GM18519 (cell line): ENCODE measurements around the gene DAAM2.

Experiments
- ATAC-seq: cut with Tn5 transposase; IDR thresholded peaks from one replicate; pipeline ENCODE4 v1.9.1; 2021; ENCODE audit warnings: mild to moderate bottlenecking, moderate library complexity; ENCODE audit not compliant: unreplicated experiment, low FRiP score

Gene DAAM2

DNA sequence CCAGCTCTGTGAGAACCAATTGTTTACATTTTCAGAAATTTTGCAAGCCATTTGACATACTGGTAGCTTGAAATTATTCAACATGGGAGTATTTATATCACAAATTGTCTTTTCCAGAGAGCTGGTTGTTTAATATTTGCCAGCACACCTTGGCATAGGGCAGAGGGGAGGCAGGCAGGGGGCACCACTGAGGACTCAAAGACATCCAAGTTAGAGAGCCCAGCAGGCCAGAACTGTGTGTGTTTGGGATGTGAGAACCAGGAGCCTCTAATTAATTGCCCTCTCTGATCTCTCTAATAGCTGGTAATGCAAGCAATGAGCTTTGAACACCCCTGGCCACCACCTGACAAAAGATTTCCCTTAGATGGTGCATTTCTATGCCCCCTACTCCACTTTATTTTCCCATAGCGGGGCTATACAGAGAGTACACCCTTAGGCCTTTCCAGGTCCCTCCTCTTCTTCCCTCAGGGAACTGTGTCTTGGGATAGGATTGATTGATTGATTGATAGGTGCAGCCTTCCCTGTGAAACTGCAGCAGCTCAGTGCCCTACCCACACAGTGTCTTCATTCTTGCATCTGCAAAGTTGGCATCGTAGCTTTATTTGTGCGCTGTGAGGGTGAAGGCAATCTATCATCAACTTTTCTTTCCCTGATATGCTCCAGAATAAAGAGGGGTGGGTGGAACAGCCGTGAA is 112.9 kb downstream of the DAAM2 start:
- no peak for ATAC-seq

DNA sequence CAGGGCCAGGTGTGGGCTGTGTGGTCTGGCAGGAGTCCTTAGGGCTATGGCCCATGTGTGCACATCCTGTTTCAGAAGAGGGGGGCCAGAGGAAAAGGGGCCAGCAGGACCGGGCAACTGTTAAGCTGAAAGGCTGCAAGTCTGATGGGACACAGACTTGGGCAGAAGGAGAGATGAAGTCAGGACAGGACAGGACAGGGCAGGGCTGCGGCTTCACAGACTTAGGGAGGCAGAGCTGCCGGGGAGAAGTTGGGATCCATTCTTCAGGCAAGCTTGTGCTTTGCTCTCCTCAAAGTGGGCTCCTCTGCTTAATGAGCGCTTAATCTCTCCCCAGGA is 113.4 kb downstream of the DAAM2 start:
- ATAC-seq, result no peak

DNA sequence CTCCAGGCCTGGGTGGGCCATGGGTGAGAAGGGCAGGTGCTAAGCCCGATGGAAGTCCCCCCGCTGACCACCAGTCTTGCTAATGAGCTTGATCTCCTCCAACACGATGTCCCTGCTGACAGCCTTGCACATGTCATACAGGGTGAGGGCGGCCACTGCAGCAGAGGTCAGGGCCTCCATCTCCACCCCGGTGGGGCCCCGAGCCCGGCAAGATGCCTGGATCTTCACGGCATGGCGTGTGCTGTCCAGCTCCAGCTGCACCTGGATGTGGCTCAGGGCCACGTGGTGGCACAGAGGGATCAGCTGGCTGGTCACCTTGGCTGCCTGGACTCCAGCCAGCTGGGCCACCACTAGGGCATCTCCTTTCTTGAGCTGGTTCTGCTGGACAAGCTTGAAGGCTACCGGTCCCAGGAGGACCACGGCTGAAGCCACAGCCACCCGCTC is 114.2 kb downstream of the DAAM2 start:
- no peak for ATAC-seq

DNA sequence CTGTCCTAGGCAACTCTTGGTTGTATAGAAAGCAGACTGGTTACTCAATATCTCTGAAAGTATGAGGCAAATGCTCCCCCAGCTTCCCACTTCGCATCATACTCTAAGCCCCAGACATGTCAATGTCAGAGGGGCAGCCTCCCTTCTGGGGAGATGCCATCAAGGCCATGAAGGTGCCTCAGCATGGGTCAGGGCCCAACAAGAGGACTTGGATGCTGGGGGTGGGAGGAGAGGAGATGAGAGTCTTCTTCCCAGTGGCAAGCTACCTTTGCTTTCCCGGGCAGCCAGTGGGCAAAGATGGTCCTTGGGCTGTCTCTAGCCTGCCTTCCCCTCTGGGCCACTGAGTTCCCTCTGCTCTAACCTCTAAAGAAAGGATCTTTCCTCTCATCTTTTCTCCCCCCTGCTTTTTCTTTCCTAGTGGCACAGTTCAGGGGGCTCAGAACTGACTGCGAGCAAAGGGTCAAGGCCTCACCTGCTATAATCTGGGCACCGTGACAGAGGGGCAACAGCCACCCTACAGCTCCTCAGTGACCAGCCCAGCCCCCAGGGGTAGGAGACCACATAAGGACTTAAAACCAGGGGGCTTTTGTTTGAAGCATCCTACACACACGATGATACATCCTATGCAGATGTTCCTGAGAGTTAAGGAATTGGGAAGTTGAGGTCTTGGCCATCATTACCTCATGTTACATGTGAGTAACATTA is 115.8 kb downstream of the DAAM2 start:
- no peak for ATAC-seq

DNA sequence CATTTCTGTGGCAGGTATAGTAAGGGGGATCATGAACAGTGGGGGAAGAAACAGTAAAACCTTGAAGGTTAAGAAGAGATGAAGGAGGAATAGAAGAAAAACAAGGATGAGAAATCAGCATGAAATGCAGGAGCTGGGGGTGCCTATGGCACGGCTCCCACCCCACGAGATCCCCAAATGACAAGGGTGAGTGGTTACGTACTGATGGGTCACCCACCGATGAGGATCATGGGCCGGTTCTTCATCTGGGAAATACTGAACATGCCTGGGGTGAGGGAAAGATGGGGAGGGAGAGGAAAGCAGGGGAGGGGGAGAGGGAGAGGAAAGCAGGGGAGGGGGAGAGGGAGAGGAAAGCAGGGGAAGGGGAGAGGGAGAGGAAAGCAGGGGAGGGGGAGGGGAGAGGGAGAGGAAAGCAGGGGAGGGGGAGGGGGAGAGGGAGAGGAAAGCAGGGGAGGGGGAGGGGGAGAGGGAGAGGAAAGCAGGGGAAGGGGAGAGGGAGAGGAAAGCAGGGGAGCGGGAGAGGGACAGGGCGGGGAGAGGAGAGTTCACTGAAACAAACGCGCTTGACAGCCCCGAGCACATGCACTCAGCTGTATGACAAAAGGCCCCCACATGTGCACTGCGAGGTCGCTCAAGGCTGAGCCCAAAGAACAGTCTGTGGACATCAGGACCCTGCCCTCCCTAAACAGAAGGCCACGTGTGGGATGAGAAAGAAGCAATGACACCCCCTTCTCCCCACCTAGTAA is 116.8 kb downstream of the DAAM2 start:
- no peak for ATAC-seq

DNA sequence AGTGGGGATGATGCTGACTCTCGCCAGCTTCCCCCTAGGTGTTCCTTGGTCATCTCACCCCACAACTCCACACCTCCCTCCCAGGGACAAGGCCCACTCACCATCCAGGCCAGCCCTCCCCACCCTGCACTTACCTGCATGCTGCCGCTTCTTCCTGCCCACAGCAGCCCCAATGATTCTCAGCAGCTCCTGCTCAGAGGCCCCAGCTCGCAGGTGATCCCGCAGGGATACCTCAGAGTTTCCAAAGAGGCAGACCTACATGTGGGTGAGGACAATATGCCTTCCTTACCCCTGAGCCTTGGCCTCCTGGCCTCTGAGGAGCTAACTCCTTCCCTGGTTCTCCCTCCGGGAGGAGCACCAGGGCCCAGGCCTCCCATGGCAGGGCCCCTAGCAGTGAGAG is 117.5 kb downstream of the DAAM2 start:
- ATAC-seq, result no peak

DNA sequence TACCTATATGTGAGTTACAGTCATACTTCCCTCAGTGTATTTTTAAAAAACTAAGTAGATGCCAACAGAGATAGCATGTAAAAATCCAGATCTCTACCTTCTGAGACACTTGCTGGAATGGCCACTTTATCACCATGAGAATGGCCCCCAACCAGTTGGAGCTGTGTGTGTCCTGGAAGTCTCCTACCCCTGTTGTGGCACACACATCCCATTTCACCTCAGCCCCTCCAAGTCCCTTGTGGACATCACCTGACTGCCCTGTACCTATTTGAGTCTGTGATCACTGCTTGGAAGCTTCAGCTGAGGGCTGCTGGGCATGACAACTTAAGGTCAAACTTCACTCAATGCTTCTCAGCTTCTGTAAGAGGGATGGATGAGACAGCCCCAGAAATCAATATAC is 118.0 kb downstream of the DAAM2 start:
- no peak for ATAC-seq

DNA sequence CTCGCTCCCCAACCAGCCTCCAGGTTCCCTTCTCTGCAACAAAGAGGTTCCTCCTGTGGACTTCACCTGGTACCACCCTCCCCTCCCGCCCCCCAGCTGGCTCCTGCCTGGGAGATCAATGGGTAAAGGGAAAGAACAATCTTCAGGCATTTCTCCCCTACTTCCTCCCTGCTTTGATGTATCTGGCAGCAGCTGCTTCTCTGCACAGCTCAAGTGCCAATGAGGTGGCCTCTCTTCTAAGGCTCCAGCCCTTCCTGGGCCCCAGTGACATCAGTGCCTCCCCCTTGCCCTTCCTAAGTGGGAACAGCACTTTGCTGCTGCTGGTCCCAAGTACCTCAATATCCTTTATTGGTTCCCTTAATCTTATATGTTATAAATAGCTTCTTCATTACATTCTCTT is 118.6 kb downstream of the DAAM2 start:
- no peak for ATAC-seq

DNA sequence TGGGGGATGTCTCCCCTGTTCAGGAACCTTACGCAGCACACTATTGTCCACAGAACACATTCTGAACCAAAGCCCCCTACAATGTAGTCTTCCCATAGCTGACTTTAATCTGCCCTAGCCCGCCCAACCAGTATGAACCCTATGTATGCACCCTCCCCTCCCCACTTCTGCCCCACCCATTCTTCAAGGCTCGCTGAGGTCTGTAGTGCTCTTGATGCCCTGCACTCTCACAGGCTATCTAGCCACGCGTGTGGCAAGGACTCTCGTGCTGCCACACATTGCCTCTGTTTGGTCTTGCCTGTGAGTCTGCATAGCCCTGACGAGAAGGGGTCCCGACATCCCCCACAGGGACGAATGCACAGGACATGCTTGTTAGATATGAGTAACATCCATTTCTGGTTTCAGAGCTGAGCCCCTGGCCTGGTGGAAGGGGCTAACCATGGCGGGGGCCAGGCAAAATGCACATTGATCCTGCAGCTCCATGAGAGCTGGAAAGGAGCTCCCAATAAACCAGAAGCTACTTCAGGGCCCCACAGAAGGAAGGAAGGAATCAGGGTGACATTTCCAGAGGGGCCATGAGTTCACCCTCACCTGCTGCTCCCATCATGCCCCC is 119.4 kb downstream of the DAAM2 start:
- no peak for ATAC-seq

DNA sequence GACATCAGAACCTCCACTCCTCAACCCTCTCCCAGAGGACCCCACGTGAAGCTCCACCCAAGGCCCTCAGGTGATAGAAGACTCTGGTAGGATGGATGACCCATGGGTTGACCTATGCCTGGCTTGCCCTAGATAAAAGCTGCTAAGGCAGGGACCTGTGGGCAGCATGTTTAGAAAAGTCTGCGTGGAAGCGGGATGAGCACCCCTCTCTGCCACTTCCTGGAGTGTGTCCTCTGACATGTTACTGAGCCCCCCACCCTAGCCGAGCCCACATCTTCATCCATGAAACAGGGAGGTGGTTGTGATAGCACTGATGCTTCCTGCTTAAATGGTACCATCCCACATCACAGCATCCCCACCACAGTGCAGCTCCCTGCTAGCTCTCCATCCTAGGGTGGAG is 120.3 kb downstream of the DAAM2 start:
- ATAC-seq, result no peak

DNA sequence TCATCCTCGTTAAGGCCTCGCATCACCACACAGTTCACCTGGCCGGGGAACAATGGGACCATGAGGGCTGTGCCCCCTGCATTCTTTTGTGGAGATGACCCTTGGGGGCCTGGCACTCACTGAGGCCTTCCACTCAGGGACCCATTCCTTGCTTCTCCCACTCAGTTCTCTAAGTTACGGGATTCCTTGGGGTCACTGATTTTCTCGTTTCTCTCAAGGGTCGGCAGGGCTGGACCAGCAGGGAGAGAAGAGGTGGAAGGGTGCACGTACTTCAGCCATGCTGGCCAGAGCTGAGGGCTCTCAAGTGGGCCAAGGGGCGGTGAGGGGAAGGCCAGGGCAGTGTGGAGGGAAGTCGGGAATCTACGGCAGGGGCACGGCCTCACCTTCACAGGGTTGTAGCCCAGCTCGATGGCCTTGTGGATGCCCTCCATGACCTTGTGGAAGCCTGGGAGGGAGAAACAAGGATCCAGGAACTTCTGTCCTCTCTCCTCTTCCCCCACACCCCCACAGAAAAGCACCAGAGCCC is 121.3 kb downstream of the DAAM2 start:
- no peak for ATAC-seq

DNA sequence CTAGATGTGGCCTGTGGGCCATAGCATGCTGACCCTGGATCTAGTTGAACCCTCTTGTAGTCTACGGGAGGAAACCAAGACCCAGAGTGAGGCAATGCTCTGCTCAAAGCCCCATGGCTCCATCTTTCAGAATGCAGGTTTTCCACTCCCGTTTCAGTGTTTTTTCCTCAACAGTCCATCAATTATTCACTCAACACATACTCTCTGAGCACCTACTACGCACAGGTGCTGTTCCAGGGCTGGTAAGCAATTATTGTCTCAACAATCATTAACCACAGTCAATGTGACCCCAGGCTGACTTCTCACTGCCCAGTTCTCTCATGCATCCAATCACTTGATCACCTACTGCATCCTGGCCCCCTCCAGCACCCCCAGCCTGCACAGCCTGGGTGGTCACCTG is 122.1 kb downstream of the DAAM2 start:
- no peak for ATAC-seq

DNA sequence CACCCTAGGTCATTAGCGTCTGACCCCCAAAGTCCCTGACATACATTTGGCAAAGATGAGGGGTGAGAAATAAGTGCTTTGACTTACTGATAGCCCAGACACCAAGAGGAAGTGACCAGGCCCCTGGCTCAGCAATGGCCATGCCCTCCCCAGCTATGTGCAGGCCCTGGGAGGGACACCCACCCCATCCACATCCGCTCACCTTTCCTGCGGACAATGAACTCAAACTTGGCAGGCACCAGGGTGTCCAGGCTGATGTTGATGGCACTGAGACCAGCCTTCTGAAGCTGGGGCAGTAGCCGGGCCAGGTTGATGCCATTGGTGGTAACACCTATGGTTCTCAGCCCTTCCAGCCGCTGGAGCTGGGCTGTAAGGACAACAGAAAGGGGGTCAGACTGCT is 123.7 kb downstream of the DAAM2 start:
- ATAC-seq, result no peak

DNA sequence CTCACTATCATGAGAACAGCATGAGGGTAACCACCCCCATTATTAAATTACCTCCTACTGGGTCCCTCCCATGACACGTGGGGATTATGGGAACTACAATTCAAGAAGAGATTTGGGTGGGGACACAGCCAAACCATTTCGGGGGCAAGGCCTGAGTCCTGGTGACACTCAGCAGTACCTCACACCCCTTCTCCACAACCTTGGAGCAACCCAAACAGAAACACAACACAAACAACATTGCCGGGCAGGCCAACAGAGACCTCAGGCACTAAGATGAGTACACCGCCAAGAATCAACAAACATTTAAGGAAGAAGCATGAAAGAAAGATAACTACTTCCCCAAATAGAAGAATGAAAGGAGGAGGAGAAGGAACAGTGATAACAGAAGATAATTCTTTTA is 125.2 kb downstream of the DAAM2 start:
- no peak for ATAC-seq

DNA sequence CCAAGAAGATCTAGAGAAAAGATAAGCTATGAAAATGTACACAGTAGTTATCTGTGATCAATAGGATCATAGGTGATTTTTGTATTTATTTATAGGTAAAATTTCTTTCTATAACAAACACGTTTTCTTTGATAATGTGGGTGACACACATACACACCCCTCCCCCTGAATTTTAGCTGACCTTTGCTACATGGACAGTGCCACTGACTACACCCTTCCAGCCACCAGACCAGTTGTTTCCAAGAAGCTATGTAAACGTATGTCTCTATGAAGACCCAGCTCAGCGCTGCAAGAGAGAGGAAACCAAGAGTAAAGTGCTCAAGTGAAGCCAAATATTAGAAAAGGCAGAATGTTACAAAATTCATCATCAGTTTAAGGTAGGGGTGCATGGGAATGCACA is 125.8 kb downstream of the DAAM2 start:
- no peak for ATAC-seq

DNA sequence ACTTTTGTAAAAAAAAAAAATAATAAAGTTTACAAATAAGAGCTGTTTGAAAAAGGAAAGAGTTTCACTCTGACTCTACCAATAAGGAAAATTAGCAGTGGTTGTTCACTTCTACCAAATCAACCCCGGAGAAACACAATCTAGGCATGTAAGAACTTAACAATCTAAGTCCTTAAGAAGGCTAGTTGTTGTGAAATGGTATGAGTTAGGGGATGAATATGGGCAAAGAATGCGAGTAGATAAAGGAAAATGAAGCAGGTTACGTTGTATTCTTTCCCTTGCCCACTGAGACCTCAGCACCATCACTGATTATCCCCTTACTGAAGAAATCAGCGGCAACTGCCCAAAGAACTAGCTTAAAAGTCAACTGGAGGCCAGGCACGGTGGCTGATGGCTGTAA is 126.7 kb downstream of the DAAM2 start:
- ATAC-seq, result no peak

DNA sequence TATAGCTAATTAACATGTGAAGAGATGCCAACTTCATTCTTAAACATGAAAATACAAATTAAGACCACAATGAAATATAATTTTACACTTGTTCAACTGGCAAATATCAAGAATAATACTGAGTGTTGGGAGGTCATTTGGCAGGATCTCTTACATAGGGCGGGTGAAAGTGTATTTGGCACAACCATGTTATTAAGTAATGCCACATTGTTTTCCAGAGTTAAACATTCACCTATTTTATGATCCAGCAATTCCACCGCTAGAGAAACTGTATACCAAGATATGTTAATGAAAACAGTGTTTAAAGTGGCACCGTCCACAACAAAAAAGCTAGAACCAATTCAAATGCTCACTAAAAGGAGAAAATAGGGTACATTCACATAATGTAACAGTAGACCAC is 128.0 kb downstream of the DAAM2 start:
- ATAC-seq, result no peak

DNA sequence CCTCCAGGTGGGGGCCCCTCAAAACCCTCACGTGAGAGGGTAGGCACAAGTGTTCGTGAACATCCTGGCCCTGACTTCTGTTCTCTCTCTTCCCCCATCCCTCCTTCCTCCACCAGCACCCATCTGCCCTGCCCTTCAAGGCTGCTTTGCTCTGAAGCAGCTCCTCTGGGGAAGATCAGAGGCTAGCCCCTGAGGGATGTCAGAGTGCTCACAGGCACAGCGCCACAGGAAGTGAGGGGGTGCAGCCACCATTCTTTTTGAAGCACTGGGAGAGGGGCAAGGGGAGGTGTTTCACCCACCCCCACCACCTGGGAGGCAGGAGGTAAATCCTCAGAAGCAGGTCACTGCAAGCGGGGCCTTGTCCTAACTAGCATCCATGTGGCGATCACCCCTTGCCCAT is 130.6 kb downstream of the DAAM2 start:
- no peak for ATAC-seq

DNA sequence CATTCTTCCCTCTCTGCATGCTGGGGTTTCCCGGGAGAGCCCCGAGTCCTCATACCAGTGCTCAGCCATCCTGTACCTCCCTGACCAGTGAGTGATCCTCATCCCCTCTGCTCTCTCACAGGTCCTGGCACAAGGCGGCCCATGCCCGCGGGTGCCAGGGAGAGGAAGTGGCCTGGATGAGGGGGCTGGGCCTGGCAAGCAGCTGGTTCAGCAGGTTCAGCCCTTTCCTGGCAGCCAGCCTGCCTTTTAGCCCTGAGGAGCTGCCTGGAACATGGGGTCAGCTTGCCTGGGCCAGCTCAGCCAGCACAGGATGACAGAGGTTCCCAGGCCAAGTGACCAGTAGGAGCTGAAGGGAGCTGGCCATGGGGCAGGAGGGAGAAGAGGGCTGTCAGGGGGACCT is 131.2 kb downstream of the DAAM2 start:
- ATAC-seq, result no peak

DNA sequence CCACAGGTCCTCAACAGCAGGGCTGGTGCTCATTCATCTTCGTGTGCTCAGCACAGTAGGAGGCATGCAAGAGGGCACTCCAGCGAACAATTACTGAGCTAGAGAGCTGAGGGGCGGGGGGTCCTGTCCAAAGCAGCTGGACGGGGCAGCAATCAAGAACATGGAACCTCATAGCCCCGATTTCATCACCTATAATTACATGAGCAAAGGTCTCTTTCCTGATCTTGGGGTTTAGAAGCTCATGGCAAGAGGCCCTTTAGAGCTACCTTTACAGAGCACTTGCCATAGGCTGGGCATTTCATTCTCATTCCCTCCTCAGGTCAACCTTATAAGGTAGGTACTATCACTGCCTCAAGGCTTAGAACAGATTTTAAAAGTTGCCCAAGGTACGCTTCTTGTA is 131.7 kb downstream of the DAAM2 start:
- ATAC-seq, result no peak

DNA sequence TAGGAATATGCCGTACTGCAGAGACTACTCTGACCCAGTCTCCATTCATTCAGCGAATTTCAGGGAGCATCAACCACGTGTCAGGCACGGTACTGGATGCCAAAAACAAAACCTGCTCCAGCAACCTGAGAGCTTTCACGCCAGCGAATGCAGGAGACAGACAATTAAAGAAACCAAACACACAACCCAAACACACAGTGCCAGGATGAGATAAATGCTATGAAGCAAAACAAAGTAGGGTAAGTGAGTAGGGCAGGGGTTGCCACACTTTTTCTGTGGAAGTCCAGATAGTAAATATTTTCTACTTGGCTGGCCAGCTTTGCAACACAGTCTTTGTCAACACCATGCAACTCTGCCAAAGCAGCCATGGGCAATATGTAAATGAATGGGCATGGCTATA is 132.1 kb downstream of the DAAM2 start:
- ATAC-seq, result no peak
